GM18951 (cell line): ENCODE measurements around the gene CDC26.

Experiments used
- POLR2A ChIP-seq: IDR thresholded peaks from 4 replicates; pipeline ENCODE4 v1.6.1; 2011; ENCODE audit warnings: mild to moderate bottlenecking; ENCODE audit not compliant: insufficient read length, insufficient read depth; ENCODE audit errors: extremely low read depth
- in situ Hi-C: fragments of 300-500 bp; cut with MboI; formaldehyde crosslinking; loops from one replicate; pipeline ENCODE4 v1.12.0; 2022; ENCODE audit warnings: low sequenced_read_pairs, mixed read lengths, inconsistent platforms; ENCODE audit not compliant: unreplicated experiment

Gene CDC26

DNA sequence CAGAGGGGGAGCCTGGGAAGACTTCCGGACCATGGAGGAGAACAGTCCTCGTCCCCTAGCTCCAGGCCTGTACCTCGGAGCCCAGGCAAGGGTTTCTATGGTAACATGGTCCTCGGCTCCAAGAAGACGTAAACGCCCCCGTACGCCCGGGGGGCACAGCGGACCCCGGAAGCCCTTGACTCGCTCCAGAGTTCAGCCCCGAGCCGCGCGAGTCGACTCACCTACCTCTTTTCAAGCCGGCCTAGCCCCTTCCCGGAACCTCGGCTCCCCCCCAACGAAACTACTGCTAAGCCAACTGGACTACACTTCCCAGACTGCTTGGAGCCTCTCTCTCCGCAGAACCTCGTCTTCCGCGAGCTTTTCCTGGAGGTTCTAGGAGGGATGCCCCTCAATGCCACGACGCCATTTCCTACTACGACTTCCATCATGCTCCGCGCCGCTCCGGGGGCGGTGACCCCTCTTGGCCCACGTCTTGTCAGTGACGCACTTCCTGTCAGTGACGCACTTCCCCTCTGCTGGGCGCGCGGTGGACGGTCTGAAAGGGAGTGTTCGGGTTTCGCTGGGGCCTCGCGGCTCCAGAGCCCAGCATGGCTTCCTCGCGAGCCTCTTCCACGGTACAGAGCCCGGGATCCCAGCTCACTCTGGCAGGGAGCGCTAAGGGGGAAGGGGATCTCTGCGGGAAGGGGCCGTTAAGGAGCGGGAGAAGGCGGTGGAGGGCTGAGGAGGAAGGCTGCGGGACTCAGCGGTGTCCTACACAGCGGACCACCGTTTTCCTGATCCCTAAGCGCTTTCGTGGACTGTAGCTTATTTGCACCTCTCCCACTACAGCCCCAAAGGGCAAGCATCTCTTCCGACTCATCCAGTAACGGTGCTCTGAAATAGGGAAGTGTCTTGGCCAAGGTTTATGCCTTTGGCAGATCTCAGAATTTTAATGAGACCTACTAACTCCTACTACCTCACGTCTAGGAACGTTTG lies at the start of gene CDC26, which contains the start of gene PRPF4:
Gene CDC26, minus strand, starts transcription at position 416 of the 975 bp plus-strand sequence. CDS start 3,065 bp downstream, outside the sequence.
Gene PRPF4, plus strand, starts transcription at position 502 of the 975 bp plus-strand sequence. Its CDS starts 86 bp downstream, at position 588.
- peak; percentile 90 for TF ChIP-seq POLR2A
- in situ Hi-C loops, result no loop called here

DNA sequence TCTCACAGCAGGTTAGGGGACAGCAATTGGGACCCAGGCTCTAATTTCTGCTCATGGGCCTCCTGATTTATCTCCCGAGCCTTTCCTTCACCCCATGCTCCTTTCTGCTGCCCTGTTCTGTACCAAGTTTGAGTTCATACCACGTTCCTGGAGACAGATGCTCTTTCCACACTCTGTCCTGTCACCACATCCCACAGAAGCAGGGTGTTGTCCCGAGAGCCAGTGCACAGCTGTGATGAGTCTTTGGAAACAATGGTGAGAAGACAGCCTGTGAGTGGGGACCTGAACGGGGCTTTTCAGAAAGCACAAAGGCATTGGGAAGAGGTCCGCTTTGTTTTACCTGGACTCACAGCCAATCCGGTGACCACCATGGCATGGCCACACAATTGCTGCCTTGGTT lies 47.3 kb upstream of the CDC26 start:
- TF ChIP-seq POLR2A, result no peak
- in situ Hi-C loops, result no loop called here

DNA sequence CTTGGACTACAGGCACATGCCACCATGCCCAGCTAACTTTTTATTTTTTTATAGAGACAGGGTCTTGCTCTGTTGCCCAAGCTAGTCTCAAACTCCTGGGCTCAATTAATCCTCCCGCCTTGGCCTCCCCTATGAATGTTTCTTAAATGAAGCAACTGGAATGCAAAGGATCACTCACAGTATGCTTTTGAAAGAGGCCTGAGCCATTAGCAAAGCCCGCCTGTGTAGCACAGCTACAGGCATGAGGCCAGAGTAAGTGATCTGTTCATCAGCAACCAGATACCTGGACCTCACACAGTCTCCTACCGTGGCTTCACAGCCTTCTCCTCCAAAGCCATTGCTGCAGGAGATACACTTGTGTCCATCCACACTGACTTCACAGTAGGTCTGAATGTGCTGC lies 44.7 kb upstream of the CDC26 start:
- no peak for TF ChIP-seq POLR2A
- in situ Hi-C loops, result no loop called here

DNA sequence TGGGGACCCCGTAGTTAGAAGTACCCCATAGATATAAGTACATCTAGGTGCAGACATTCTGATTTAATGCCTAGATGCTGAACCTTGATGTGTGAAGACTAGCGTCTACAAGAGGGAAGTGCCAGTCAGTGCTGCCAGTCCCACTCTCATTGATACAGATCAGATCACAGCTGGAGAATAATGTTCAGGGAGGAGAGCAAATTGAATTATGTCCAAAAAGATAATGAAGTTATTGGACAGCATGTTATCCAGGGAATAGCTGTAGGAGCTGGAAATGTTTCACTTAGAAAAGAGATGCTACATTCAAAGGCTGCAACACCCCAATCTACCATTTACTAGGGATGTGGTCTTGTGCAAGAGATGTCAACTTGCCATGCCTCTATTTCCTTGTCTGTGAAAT lies 43.7 kb upstream of the CDC26 start:
- no peak for TF ChIP-seq POLR2A
- in situ Hi-C loops, result no loop called here

DNA sequence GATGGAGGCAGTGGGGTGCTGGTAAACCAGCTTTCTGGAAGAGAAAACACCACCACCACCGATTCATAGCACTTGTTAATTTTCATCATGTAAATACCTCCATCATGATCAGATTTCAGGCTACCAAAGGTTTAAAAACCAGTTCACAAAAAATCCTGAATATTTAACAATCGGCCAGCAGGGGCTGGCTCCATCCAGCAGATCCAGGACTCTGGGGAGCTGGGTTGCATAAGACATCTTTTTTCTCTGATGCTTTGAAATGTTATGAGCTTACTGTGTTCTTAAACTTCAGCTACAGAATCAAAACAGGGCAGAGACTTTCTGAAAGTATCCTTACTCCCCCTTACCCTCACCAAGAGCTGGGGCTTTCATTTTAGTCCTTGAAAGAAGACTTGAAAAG lies 42.4 kb upstream of the CDC26 start:
- no peak for TF ChIP-seq POLR2A
- in situ Hi-C loops, result no loop called here

DNA sequence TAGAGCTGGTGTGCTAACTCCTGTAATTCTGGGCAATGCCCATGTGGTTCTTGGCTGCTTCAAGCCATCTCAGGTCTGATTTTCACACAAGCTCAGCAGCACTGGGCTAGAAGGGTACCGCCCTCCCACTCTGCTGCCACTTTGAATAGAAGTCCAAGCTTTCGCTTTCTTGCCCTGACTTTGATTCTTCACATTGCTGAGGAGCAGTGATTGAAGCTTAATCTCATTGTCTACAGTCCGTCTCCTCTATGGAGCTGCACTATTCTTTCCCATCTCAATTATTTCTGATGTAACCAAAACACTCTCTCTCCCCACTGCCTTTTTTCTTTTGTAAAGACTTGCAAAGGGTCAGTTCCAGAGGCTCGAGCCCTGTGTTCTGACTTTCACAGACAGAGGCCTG lies 40.7 kb upstream of the CDC26 start:
- no peak for TF ChIP-seq POLR2A
- in situ Hi-C loops, result no loop called here

DNA sequence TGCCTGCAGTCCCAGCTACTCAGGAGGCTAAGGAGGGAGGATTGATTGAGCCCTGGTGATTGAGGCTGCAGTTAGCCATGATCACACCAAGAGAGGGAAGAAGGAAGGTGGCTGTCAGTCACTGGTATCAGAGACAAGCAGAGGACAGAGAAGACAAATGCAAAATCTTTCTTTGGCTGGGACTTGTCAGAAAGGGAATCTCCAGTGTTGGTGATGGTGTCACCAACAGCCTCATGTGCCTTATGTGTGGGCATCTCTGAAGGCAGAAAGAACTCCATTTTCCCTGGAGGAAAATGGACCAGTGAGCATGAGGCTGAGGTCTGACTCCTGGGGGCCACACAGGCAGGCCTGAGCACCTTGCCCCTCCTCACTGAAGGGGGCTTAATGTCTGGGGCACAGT lies 39.9 kb upstream of the CDC26 start:
- TF ChIP-seq POLR2A, result no peak
- in situ Hi-C loops, result no loop called here

DNA sequence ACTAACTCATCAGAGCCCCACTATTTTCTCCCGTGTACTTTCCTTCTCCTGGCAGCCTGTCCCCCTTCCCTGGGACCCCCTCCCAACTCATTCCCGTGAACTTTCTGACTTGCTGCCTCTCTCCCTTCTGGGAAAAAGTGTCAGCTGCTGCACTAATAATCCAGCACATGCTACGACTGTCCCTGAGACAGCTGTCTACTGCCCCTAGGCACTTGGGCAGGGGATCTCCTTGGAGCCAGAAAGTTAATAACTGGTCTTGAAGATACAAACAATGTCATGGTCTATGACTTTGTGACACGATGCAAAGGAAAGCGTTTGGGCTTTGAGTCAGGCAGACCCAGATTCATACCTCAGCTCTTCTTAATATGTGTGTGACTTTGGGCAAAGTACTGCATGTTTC lies 37.9 kb upstream of the CDC26 start:
- no peak for TF ChIP-seq POLR2A
- in situ Hi-C loops, result no loop called here

DNA sequence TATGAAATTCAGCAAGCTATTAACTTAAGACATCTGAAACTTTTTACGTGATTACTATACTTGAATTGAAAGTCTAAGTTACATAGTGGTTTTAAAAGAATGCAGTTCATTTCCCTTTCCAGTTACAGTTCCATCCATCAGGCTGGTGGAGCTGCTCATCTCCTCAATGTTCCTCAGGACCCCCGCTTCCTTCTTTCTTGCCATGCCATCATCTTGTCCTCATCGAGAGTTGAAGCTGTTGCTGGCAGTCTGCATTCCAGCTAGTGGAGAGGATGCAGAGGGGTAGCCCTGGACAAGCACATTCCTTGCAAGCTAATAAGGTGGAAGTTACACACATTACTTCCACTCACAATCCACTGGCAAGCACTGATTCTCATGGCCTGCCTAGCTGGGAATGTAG lies 36.6 kb upstream of the CDC26 start:
- in situ Hi-C loops, result no loop called here
- TF ChIP-seq POLR2A, result no peak

DNA sequence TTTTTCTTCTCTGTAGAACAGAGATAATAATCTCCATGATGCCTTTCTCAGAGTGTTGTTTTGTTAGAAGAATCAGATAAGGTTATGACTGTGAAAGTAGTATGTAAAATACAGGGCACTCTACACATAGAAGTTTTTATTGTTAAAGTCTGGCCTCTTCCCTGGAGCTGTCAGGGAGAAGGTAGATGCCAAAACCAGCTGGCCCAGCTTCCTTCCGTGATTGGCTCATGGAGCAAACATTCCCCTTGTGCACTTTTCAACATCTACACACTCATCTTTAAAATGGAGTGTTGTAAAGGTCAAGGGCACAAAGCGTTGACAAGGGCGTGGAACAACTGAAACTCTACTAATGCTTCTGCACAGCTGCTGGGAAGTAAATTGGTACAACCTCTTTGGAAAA lies 35.2 kb upstream of the CDC26 start:
- no peak for TF ChIP-seq POLR2A
- in situ Hi-C loops, result no loop called here

DNA sequence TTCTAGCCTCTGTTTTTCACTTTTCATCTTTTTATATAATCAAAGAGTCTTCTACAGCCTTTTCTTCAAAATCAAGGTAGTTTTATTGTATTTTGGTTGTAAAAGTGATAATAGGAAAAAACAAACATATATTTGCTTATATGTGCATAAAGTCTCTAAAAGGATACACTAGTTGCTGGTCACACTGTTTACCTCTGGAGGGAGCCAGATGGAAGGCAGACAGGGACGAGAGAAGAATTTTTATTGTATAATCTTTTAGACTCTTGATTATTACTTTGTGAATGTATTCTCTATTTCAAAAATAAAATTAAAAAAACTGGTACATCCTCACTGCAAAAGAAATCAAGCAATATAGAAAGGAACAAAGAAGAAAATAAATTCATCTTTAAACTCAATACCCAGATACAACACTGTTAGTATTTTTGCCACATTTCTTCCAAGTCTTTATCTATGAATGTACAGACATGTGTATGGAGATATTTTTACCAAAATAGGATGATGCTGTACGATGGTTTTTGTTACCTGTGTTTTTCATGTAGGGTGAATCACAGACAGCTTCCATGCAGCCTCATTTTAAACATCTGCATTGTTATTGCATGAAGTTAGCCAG lies 33.9 kb upstream of the CDC26 start:
- no peak for TF ChIP-seq POLR2A
- in situ Hi-C loops, result no loop called here

DNA sequence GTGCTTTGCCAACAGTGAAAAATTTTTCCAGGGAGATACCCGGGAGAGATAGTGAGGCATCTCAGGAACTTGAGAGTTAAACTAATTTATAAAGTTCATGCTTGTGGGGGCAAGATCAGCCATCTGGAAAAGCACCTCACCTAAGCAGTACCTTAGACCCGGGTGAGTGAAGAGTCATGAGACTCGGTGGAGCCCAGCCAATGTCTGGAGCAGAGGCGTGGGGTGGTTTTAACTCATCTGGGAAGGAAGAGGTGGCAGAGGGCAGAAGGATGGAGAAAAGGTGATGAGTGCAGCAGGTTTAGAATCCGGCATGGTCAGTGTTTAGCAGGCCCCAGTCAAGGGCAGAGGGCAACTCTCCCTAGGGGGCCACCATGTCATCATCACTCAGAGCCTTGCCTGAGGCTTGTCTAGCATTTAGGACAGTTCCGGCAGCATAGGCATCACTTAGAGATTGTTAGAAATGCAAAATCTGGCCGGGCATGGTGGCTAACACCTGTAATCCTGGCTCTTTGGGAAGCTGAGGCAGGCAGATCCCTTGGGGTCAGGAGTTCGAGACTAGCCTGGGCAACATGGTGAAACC lies 32.1 kb upstream of the CDC26 start:
- in situ Hi-C loops, result no loop called here

DNA sequence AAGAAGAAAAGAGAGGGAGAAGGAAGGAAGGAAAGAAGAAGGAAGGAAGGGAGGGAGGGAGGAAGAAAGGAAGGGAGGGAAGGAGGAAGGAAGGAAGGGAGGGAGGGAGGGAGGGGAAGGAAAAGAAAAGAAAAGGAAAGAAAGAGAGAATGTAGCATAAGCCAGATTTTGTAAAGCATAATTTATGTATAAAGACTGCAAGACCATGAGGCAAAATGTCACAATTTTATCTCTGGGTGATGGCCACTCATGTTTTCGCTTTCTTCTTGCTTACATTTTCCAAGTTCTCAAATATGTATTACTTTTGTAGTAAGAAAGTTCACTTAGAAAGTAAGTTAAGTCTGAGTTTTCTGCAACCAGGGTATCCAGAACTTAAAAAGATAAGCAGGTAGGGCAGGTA lies 31.2 kb upstream of the CDC26 start:
- no peak for TF ChIP-seq POLR2A
- in situ Hi-C loops, result no loop called here

More for the DNA sequence above, 32.1 kb upstream of the CDC26 start:
- TF ChIP-seq POLR2A, result no peak
